GM18517 (cell line): Measurements from ENCODE around the gene TYRP1.

ENCODE experiments used
- ATAC-seq: cut with Tn5 transposase; IDR thresholded peaks from one replicate; pipeline ENCODE4 v1.9.1; 2021; ENCODE audit warnings: mild to moderate bottlenecking, moderate library complexity; ENCODE audit not compliant: unreplicated experiment

Gene TYRP1

GRCh38 chr9:12730198-12730597 lies 37.0 kb downstream of the TYRP1 start:
- ATAC-seq: no peak

- no peak for ATAC-seq
Observed at GRCh38 chr9:12730927-12731326, 37.7 kb downstream of the TYRP1 start.

GRCh38 chr9:12732971-12733370 lies 39.8 kb downstream of the TYRP1 start:
- no peak for ATAC-seq

- ATAC-seq: no peak
Observed at GRCh38 chr9:12735665-12736064, 42.5 kb downstream of the TYRP1 start.

- no peak for ATAC-seq
Observed at GRCh38 chr9:12737871-12738270, 44.7 kb downstream of the TYRP1 start.

GRCh38 chr9:12739014-12739652 lies 45.9 kb downstream of the TYRP1 start:
- no peak for ATAC-seq

GRCh38 chr9:12740845-12741244 lies 47.7 kb downstream of the TYRP1 start:
- no peak for ATAC-seq

GRCh38 chr9:12748016-12748415 lies 54.8 kb downstream of the TYRP1 start:
- ATAC-seq: no peak

GRCh38 chr9:12748954-12749353 lies 55.8 kb downstream of the TYRP1 start:
- ATAC-seq: no peak

- no peak for ATAC-seq
Observed at GRCh38 chr9:12753931-12754330, 60.7 kb downstream of the TYRP1 start.

- ATAC-seq: no peak
Observed at GRCh38 chr9:12759761-12760160, 66.6 kb downstream of the TYRP1 start.
